K562 (cell line): Measurements from ENCODE around the gene AKAP13.

Experiments
- ERF ChIP-seq: fragments of 450-650 bp; formaldehyde crosslinking; IDR thresholded peaks from 2 replicates; pipeline ENCODE4 v1.4.0; 2020; ENCODE audit warnings: mild to moderate bottlenecking, mixed read lengths
- THRA ChIP-seq: fragments of 450-650 bp; IDR thresholded peaks from 2 replicates; pipeline ENCODE4 v1.6.1; 2017; ENCODE audit warnings: mild to moderate bottlenecking, moderate library complexity
- ZNF449 ChIP-seq: fragments of 250-450 bp; sonication (Bioruptor Pico); IDR thresholded peaks from 2 replicates; pipeline ENCODE4 v1.8.0; 2022; ENCODE audit warnings: moderate library complexity, mild to moderate bottlenecking, inconsistent platforms

- TF ChIP-seq ZNF449 (CRISPR knock-in tag) (no peak), ERF (CRISPR knock-in tag) (no peak), THRA (no peak)
These were observed 199.7 kb downstream of the AKAP13 start for GRCh38 chr15:85579957-85580694.
